Measurements from ENCODE around the gene FUBP1.

DNA sequence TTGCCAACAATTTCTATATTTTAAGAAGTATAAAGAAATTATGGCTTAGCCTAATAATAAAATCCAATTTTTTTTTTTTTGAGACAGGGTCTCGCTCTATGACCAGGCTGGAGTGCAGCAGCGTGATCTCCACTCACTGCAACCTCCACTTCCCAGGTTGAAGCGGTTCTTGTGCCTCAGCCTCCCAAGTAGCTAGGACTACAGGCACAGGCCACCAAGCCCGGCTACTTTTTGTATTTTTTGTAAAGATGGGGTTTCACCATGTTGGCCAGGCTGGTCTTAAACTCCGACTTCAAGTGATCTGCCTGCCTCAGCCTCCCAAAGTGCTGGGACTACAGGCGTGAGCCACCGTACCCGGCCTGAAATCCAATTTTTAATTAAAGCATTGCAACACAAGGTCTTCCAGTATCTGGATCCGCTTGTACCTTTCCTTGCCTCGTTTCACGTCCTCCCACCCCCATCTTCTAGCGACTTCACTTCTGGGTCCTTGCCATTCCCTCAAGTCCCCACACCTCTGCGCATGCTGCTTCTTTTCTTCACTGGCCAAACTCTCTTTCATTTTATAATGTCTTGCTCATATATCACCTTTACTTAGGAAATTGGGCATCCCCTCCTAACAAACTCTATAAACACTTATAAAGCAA lies 2.3 kb downstream of the FUBP1 start:
- TF ChIP-seq, protein P1, sequence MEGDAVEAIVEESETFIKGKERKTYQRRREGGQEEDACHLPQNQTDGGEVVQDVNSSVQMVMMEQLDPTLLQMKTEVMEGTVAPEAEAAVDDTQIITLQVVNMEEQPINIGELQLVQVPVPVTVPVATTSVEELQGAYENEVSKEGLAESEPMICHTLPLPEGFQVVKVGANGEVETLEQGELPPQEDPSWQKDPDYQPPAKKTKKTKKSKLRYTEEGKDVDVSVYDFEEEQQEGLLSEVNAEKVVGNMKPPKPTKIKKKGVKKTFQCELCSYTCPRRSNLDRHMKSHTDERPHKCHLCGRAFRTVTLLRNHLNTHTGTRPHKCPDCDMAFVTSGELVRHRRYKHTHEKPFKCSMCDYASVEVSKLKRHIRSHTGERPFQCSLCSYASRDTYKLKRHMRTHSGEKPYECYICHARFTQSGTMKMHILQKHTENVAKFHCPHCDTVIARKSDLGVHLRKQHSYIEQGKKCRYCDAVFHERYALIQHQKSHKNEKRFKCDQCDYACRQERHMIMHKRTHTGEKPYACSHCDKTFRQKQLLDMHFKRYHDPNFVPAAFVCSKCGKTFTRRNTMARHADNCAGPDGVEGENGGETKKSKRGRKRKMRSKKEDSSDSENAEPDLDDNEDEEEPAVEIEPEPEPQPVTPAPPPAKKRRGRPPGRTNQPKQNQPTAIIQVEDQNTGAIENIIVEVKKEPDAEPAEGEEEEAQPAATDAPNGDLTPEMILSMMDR (IDR thresholded peaks at IDR 0.05; ENCODE audit: low read depth, low read length), result no peak
- TF ChIP-seq MYC (IDR thresholded peaks at IDR 0.05; ENCODE audit: low read depth, low read length), result no peak
- TF ChIP-seq POLR2A (IDR thresholded peaks at IDR 0.05; ENCODE audit: extremely low read depth, insufficient read length), result no peak
